NT2/D1 (cell line): Measurements from ENCODE around the gene KCTD10.

Source experiments
- SUZ12 ChIP-seq: IDR thresholded peaks from 2 replicates; pipeline ENCODE4 v1.6.1; 2011; ENCODE audit not compliant: insufficient read length, insufficient read depth; ENCODE audit errors: extremely low read depth
- YY1 ChIP-seq: IDR thresholded peaks from 2 replicates; pipeline ENCODE4 v1.6.1; 2011; ENCODE audit not compliant: insufficient read length, insufficient read depth
- ZNF274 ChIP-seq: IDR thresholded peaks from 2 replicates; pipeline ENCODE4 v1.6.1; 2011; ENCODE audit warnings: mild to moderate bottlenecking, low read depth, low read length

DNA sequence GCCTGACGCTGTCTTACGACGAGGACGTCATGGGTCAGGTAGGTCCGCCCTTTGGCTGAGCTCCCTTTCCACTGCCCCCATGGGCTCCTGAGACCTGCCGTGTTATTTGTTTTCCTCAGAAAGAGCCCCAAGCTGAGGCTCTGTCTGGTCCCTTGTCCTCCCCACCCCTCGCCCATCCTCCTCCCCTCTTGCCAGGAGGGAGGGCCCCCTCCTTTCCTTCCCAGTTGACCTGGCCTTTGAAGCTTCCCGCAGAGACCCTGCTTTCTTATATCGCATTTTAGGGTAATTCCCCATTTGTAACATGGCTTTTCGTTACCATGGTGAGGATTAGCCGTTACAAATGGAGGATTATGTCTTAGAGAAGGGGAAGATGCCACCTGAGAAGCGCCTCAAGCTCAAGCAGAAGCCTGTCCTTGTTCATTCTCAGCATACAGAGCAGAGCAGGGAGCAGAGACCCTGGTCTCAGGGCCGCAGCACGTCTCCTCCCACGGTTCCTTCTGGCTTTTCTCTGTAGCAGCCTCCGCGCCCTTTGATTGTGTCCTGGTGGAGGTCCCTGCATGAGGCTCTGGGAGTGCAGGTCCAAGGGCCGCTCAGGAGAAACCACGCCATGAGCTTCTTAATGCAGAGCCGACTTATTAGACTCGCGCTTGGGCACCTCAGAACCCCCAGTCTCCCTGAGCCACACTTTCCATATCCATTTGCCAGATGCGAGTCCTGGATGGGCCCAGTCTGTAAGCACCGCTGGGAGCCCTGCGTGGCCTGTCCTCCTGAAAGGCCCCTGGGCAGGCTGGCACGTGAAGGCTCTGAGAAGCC, 47.6 kb upstream of the KCTD10 start:
- TF ChIP-seq SUZ12 (no peak), YY1 (no peak), ZNF274 (no peak)
